Parathyroid adenoma (tissue), 2 donors: ENCODE measurements around the gene DMC1.

Source experiments
- H2AFZ ChIP-seq: fragments of 300-600 bp; sonication (generic); one replicate; pipeline ENCODE4 v1.7.0; 2017; ENCODE audit warnings: antibody characterized with exemption, mild to moderate bottlenecking
- H3K27ac ChIP-seq: fragments of 300-600 bp; sonication (generic); one replicate; pipeline ENCODE4 v1.7.0; 2017
- H3K27me3 ChIP-seq: fragments of 300-600 bp; sonication (generic); one replicate; pipeline ENCODE4 v1.7.0; 2017; ENCODE audit warnings: low read length; ENCODE audit not compliant: control insufficient read depth, insufficient read depth
- H3K36me3 ChIP-seq: fragments of 300-600 bp; sonication (generic); one replicate; pipeline ENCODE4 v1.7.0; 2017; ENCODE audit warnings: low read length; ENCODE audit not compliant: control insufficient read depth, insufficient read depth
- H3K4me1 ChIP-seq: fragments of 300-600 bp; sonication (generic); one replicate; pipeline ENCODE4 v1.7.0; 2017; ENCODE audit warnings: control low read depth
- H3K4me2 ChIP-seq: fragments of 300-600 bp; sonication (generic); one replicate; pipeline ENCODE4 v1.7.0; 2017; ENCODE audit warnings: low read length
- H3K4me3 ChIP-seq: fragments of 300-600 bp; sonication (generic); one replicate; pipeline ENCODE4 v1.7.0; 2017; ENCODE audit warnings: low read depth, low read length
- H3K79me2 ChIP-seq: fragments of 300-600 bp; sonication (generic); one replicate; pipeline ENCODE4 v1.7.0; 2017; ENCODE audit warnings: control low read depth
- H3K9ac ChIP-seq: fragments of 300-600 bp; sonication (generic); one replicate; pipeline ENCODE4 v1.7.0; 2017; ENCODE audit warnings: mild to moderate bottlenecking
- H3K9me3 ChIP-seq: fragments of 300-600 bp; sonication (generic); one replicate; pipeline ENCODE4 v1.7.0; 2017; ENCODE audit warnings: low read length; ENCODE audit not compliant: control insufficient read depth
- CTCF ChIP-seq: fragments of 300-600 bp; sonication (generic); IDR thresholded peaks from one replicate; pipeline ENCODE4 v1.7.0; 2017; ENCODE audit warnings: antibody characterized with exemption, mild to moderate bottlenecking
- donor health status: primary hyperparathyroidism.

The DMC1 gene

DNA sequence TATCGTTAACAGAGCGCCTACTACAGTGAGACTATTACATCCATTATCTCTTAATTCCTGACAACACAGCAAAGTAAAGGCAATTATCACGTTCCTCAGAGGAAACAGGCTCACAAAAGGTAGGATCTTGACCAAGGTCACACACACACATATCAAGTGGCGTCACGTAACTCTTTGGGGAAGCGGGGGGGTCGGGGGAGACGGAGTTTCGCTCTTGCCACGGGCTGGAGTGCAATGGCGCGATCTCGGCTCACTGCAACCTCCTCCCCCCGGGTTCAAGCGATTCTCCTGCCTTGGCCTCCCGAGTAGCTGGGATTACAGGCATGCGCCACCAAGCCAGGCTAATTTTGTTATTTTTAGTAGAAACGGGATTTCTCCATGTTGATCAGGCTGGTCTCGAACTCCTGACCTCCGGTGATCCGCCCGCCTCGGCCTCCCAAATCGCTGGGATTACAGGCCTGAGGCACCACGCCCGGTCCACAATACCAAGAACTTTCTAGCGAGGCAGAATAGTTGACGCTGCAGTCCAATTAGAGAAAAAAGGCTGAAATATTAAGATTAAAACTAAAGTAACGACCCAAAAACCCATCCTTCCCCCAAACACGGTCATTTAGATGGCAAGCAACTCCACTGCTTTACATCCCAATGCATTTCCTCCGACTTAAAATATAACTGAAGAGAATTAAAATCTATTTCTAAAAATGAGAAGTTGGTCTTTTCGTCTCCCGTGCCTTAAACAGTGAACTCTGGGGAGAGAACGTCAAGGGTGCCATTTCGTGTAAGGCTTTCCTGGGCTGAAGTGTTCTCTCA, 65.0 kb downstream of the DMC1 start:
- Histone ChIP-seq H3K4me3 (peak overlapping the region; percentile 97), H3K27ac (peak overlapping the region; percentile 100), H3K9me3 (no peaks in the 10 kb centered on the region), H3K4me1 (peaks cover 16% of the 10 kb centered on the region), H3K4me2 (peak overlapping the region; percentile 88), H2AFZ (peak overlapping the region; percentile 93), H3K27me3 (no peaks in the 10 kb centered on the region), H3K79me2 (peaks cover 35% of the 10 kb centered on the region), H3K36me3 (peaks cover 6% of the 10 kb centered on the region), H3K9ac (peak overlapping the region; percentile 100)
- no peak for TF ChIP-seq CTCF

- Histone ChIP-seq H3K9ac (no peak overlapping the region), H3K27ac (no peak overlapping the region), H3K4me3 (peak overlapping the region; percentile 97), H3K4me1 (peaks cover 16% of the 10 kb centered on the region), H2AFZ (no peak overlapping the region), H3K79me2 (peaks cover 39% of the 10 kb centered on the region), H3K4me2 (peak overlapping the region; percentile 88), H3K27me3 (no peaks in the 10 kb centered on the region), H3K9me3 (no peaks in the 10 kb centered on the region), H3K36me3 (peaks cover 6% of the 10 kb centered on the region)
- no peak for TF ChIP-seq CTCF
Observed at GRCh38 chr22:38503021-38503420, 67.0 kb downstream of the DMC1 start.

DNA sequence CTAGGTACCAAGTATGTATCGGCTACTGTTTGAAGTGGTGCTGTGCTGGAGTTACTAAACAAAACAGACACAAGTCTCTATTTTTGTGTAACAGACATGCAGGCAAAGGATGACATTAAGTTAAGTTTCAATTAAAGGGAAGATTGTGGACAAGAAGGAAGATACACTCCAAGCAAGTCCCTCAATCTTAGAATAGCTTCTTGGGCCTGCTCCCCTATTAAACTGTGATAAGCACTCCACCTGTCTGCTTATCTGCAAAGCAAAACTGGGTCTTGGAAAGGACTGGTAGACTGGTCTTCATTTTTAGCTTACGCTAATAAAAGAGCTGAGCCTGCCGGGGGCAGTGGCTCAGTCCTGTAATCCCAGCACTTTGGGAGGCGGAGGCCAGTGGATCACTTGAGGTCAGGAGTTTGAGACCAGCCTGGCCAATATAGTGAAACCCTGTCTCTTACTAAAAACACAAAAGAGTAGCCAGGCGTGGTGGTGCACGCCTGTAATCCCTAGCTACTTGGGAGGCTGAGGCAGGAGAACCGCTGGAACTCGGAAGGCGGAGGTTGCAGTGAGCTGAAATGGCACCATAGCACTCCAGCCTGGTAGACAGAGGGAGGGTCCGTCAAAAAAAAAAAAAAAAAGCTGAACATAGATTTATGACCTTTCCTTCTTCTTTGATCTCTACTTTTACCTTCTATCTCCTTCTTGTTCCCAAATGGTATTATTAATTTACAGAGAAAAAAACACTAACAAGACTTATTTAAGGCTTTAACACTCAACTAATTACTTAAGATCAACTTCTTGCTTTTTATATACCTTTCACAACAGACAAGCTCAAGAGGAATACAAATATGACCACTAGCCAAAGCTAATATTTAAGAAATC, 67.9 kb downstream of the DMC1 start:
- Histone ChIP-seq H3K27me3 (no peaks in the 10 kb centered on the region), H3K9ac (no peak overlapping the region), H3K27ac (no peak overlapping the region), H3K79me2 (peaks cover 43% of the 10 kb centered on the region), H3K4me3 (peak overlapping the region; percentile 97), H3K9me3 (no peaks in the 10 kb centered on the region), H3K36me3 (peaks cover 6% of the 10 kb centered on the region), H3K4me2 (peak overlapping the region; percentile 88), H3K4me1 (peaks cover 16% of the 10 kb centered on the region), H2AFZ (no peak overlapping the region)
- TF ChIP-seq CTCF = no peak

DNA sequence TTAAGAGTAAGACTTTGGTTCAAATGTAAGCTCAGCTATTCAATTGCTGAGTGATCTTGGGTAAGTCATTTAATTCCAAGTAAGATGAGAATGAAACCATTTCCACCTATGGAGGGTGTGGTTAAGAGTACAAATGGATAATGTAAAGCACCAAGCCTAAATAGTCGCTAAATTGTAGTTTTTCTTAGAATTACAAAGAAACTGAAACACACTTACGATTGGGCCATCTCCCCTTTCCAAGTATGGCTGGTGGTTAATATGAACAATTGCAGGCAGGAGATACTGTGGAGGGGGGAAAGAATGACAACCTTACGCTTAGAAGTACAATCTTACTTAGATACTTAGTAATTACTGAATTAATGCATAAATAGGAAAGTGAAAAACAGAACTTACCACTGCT, 72.1 kb downstream of the DMC1 start:
- Histone ChIP-seq H3K4me3 (no peak overlapping the region), H3K4me1 (peaks cover 9% of the 10 kb centered on the region), H2AFZ (no peak overlapping the region), H3K4me2 (no peak overlapping the region), H3K79me2 (peaks cover 27% of the 10 kb centered on the region), H3K9ac (no peak overlapping the region), H3K27ac (no peak overlapping the region), H3K9me3 (no peaks in the 10 kb centered on the region), H3K27me3 (no peaks in the 10 kb centered on the region), H3K36me3 (no peaks in the 10 kb centered on the region)
- TF ChIP-seq CTCF = no peak
